GM12878 (cell line): Measurements from ENCODE around the gene NRP2. TPM values are rescaled to one million over a fixed set of nuclear protein-coding genes. Genes with fewer than 3 reads are reported as not detected.

ENCODE experiments used
- ATAC-seq: fragments of 200-7000 bp; cut with Tn5 transposase; 3 replicates; pipeline ENCODE4 v1.9.1; 2020; ENCODE audit warnings: mild to moderate bottlenecking, moderate library complexity
- BruUV-seq: library from RNA; stranded (reverse); fragments of 400-500 nt; replicated peaks from 2 replicates; lab custom pipeline; 2021; lab: Mats Ljungman, UMichigan
- CTCF ChIA-PET: fragments of 300-600 bp; sonication (Branson Sonifier 250); formaldehyde crosslinking; extraction: SDS; loops from one replicate; lab custom pipeline; 2021; ENCODE audit warnings: inconsistent platforms; lab: Yijun Ruan, JAX
- POLR2A ChIA-PET: fragments of 350-600 bp; formaldehyde crosslinking; extraction: SDS; loops from one replicate; lab custom pipeline; 2021; ENCODE audit warnings: inconsistent platforms; lab: Charles Lee
- RAD21 ChIA-PET: fragments of 300-600 bp; sonication (Branson Sonifier 250); formaldehyde crosslinking; loops from one replicate; lab custom pipeline; 2023; ENCODE audit warnings: antibody characterized with exemption; ENCODE audit not compliant: unreplicated experiment; lab: Charles Lee
- SMC1A ChIA-PET: fragments of 300-600 bp; sonication (Branson Sonifier 250); formaldehyde crosslinking; loops from one replicate; lab custom pipeline; 2023; ENCODE audit not compliant: unreplicated experiment, uncharacterized antibody; lab: Charles Lee
- DNase-seq: peaks from one replicate; pipeline ENCODE4 v3.0.0-alpha.2; 2011; ENCODE audit warnings: low read depth, low spot score
- FAIRE-seq: peaks from 3 replicates; lab custom pipeline; 2011; peaks lifted over from hg19 to GRCh38; lab: Jason Lieb, UNC
- H2AFZ ChIP-seq: 2 replicates; pipeline ENCODE4 v1.6.0; 2011; ENCODE audit warnings: low read depth, low read length, control low read depth; ENCODE audit not compliant: control insufficient read depth
- H3K27ac ChIP-seq: 2 replicates; pipeline ENCODE4 v1.5.1; 2011; ENCODE audit warnings: control low read depth; ENCODE audit not compliant: control insufficient read depth, insufficient read depth
- H3K27me3 ChIP-seq, 2 experiments: replicated peaks in 1 of 2; 2 replicates each; pipeline versions ENCODE4 v1.6.0 to v1.6.1; 2011; ENCODE audit warnings: low read length in 1 of 2; ENCODE audit not compliant: control insufficient read depth in 2 of 2, insufficient read depth in 2 of 2
- H3K36me3 ChIP-seq, 2 experiments: 2 replicates each; pipeline ENCODE4 v1.5.1; 2011; ENCODE audit warnings: low read length in 1 of 2; ENCODE audit not compliant: control insufficient read depth in 2 of 2, insufficient read depth in 2 of 2
- H3K4me1 ChIP-seq: 2 replicates; pipeline ENCODE4 v1.6.1; 2011; ENCODE audit warnings: mild to moderate bottlenecking, low read length, moderate library complexity, mixed read lengths; ENCODE audit not compliant: control insufficient read depth, insufficient read depth
- H3K4me2 ChIP-seq: 2 replicates; pipeline ENCODE4 v1.6.0; 2011; ENCODE audit warnings: control low read depth; ENCODE audit not compliant: control insufficient read depth, insufficient read depth
- H3K4me3 ChIP-seq: fragments of 200-600 bp; sonication (generic); 2 replicates; pipeline ENCODE4 v1.5.1; 2016
- H3K79me2 ChIP-seq: 2 replicates; pipeline ENCODE4 v1.6.0; 2011; ENCODE audit warnings: low read length; ENCODE audit not compliant: control insufficient read depth, insufficient read depth
- H3K9ac ChIP-seq: 2 replicates; pipeline ENCODE4 v1.8.0; 2011; ENCODE audit warnings: low read length, control low read depth, mixed read lengths; ENCODE audit not compliant: control insufficient read depth, insufficient read depth
- H3K9me3 ChIP-seq: replicated peaks from 3 replicates; pipeline ENCODE4 v1.5.1; 2011; ENCODE audit warnings: mild to moderate bottlenecking, low read length; ENCODE audit not compliant: control insufficient read depth, insufficient read depth
- H4K20me1 ChIP-seq: 2 replicates; pipeline ENCODE4 v1.6.0; 2011; ENCODE audit not compliant: control insufficient read depth, insufficient read depth
- RAD21 ChIP-seq: IDR thresholded peaks from 2 replicates; pipeline ENCODE4 v1.6.1; 2011; ENCODE audit warnings: mild to moderate bottlenecking, low read depth, low read length, moderate library complexity; ENCODE audit not compliant: insufficient read depth
- RFX5 ChIP-seq: IDR thresholded peaks from 2 replicates; pipeline ENCODE4 v1.6.1; 2011; ENCODE audit warnings: low read depth, low read length, improper control_type of control experiment
- SMC3 ChIP-seq: IDR thresholded peaks from 2 replicates; pipeline ENCODE4 v1.6.1; 2011; ENCODE audit warnings: low read length, improper control_type of control experiment, borderline replicate concordance
- WGBS: methylation state at CpG from one replicate; pipeline ENCODE4 v1.1.6; 2016; ENCODE audit warnings: low lambda C conversion rate; ENCODE audit not compliant: insufficient replicate concordance, insufficient coverage; ENCODE audit errors: missing lambda C conversion rate; 5-methylcytosine and 5-hydroxymethylcytosine counted together
- in situ Hi-C: fragments of 300-500 bp; cut with MboI; formaldehyde crosslinking; loops from 9 replicates; pipeline ENCODE4 v1.14.3; 2018; ENCODE audit warnings: mixed read lengths
- intact Hi-C: fragments of 100-400 bp; cut with micrococcal nuclease; formaldehyde crosslinking; loops from one replicate; pipeline ENCODE4 v1.14.2; 2022; ENCODE audit not compliant: unreplicated experiment
- polyA plus RNA-seq, 11 experiments: library from polyadenylated mRNA; depleted of rRNA in 4 of 11; unstranded in 6 of 11; stranded (reverse) in 5 of 11; fragments of >200 nt; fragmentation: Nextera tagmentation in 4 of 11; fragmentation: Illumina TruSeq in 1 of 11; extraction: Ambion mirVana in 4 of 11; extraction: Trizol in 1 of 11; gene quantifications; 1 replicate in 1 of 11; 2 replicates in 10 of 11; pipeline versions ENCODE4 v1.2.1 to v1.2.3, GENCODE V29; 2011 to 2016; ENCODE audit warnings: inconsistent platforms in 2 of 11, missing spikeins in 2 of 11, low read depth in 1 of 11
- total RNA-seq, 4 experiments: library from RNA; depleted of rRNA in 3 of 4; stranded (reverse); fragments of >200 nt in 3 of 4; fragmentation: Illumina TruSeq in 1 of 4; extraction: Trizol in 1 of 4; gene quantifications; 2 replicates each; pipeline versions ENCODE4 v1.2.1 to v1.2.3, GENCODE V29; 2013 to 2021
- TF ChIP-seq, protein P1 (sequence below), 3 experiments: IDR thresholded peaks in 2 of 3; conservative IDR thresholded peaks in 1 of 3; 2 replicates each; pipeline ENCODE4 v1.5.1; 2011; ENCODE audit warnings: low read depth in 3 of 3, low read length in 3 of 3, mild to moderate bottlenecking in 3 of 3, control low read depth in 2 of 3, moderate library complexity in 2 of 3, inconsistent platforms in 1 of 3, mixed read lengths in 1 of 3; ENCODE audit not compliant: control insufficient read depth in 2 of 3, insufficient read depth in 1 of 3; ENCODE audit errors: extremely low read depth in 1 of 3

Gene NRP2
- total and polyA plus RNA-seq, 10 of the 15 experiments (the other 5 are each of a cell fraction or from before 2014, with no cell fraction given) = 0.06 to 1.2 (median 0.46) TPM

DNA sequence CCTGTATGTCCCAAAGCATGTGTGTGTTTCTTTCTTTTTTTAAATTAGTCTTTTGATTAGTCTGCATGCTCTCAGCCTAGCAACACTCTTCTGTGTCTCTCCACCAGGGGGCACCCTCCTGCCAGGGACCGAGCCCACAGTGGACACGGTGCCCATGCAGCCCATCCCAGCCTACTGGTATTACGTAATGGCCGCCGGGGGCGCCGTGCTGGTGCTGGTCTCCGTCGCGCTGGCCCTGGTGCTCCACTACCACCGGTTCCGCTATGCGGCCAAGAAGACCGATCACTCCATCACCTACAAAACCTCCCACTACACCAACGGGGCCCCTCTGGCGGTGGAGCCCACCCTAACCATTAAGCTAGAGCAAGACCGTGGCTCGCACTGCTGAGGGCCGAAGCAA lies 93.8 kb downstream of the NRP2 start:
- FAIRE-seq = no peak
- H4K20me1 ChIP-seq = no peaks in the 10 kb centered on the region

More for the DNA sequence above, 93.8 kb downstream of the NRP2 start:
- Histone ChIP-seq H3K27ac (no peak overlapping the region), H3K9me3 (no peaks in the 10 kb centered on the region), H3K36me3 (no peaks in the 10 kb centered on the region), H2AFZ (no peak overlapping the region), H3K4me3 (no peak overlapping the region), H3K4me1 (no peaks in the 10 kb centered on the region), H3K27me3 (no peaks in the 10 kb centered on the region), H3K79me2 (no peaks in the 10 kb centered on the region), H3K4me2 (no peak overlapping the region)
- in situ Hi-C loops = loop anchor here (10.0 kb wide), 1 partner anchor 109 kb away; no protein-coding TSS in a partner anchor
- ChIA-PET POLR2A (interaction anchor here (1.4 kb wide), 1 partner anchor 36 kb away, joined by 3 read pairs; no protein-coding TSS in a partner anchor), SMC1A (interaction anchor here (1.2 to 3.1 kb wide), 4 partner anchors 8 to 154 kb away, joined by 3 to 12 read pairs (median 4); no protein-coding TSS in a partner anchor)
- no TSS peak for BruUV-seq
- intact Hi-C loops = loop anchor here (2.0 kb wide), 3 partner anchors 109 to 173 kb away; no protein-coding TSS in a partner anchor
- 56% methylated on average over 19 of the region's 19 CpGs for WGBS
- TF ChIP-seq SMC3 (peak; percentile 68), RFX5 (no peak), RAD21 (peak; percentile 61)
- TF ChIP-seq, protein P1, sequence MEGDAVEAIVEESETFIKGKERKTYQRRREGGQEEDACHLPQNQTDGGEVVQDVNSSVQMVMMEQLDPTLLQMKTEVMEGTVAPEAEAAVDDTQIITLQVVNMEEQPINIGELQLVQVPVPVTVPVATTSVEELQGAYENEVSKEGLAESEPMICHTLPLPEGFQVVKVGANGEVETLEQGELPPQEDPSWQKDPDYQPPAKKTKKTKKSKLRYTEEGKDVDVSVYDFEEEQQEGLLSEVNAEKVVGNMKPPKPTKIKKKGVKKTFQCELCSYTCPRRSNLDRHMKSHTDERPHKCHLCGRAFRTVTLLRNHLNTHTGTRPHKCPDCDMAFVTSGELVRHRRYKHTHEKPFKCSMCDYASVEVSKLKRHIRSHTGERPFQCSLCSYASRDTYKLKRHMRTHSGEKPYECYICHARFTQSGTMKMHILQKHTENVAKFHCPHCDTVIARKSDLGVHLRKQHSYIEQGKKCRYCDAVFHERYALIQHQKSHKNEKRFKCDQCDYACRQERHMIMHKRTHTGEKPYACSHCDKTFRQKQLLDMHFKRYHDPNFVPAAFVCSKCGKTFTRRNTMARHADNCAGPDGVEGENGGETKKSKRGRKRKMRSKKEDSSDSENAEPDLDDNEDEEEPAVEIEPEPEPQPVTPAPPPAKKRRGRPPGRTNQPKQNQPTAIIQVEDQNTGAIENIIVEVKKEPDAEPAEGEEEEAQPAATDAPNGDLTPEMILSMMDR (IDR thresholded peaks at IDR 0.05 in 2 of 3, conservative IDR thresholded peaks at IDR 0.05 in 1 of 3; ENCODE audit: control insufficient read depth in 2 of 3, extremely low read depth in 1 of 3, insufficient read depth in 1 of 3, low read depth in 3 of 3, low read length in 3 of 3) = peak; percentile 56 to 68 (median 64)
- TF ChIP-seq, all 136 proteins: peak for 3
- no peak overlapping the region for H3K9ac ChIP-seq
- ChIA-PET RAD21 (interaction anchor here (1.2 to 4.0 kb wide), 3 partner anchors 110 to 151 kb away, joined by 4 to 24 read pairs (median 15); no protein-coding TSS in a partner anchor), CTCF (interaction anchor here (0.7 to 7.2 kb wide), 17 partner anchors 8 to 378 kb away, joined by 3 to 57 read pairs (median 4); no protein-coding TSS in a partner anchor)
- ATAC-seq = peak; percentile 93
- no peak for DNase-seq
